GM12801 (cell line): ENCODE results near the gene PDZRN3.

Source experiments
- TF ChIP-seq, protein P1 (sequence below): IDR thresholded peaks from one replicate; pipeline ENCODE4 v1.5.1; 2011; ENCODE audit warnings: control low read depth; ENCODE audit not compliant: insufficient read length; ENCODE audit errors: extremely low read depth

The PDZRN3 gene

DNA sequence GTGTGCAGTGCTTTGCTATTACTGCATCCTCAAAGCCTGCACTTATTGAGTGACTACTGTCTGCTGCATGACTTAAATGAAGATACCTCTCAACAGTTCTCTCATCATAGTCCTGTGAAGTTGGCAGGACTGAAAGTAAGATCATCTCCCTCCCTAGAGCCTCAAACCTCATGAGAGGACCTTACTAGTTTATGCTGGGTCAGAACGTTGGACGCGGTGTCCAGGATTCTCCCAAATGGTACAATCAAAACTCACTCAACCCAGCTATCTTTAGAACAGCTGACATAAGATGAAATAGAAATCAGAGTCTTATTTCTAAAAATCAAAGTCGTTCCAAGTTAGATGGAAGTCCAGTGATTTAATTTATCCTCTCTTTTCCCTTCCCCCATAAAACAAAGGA is 219.7 kb downstream of the PDZRN3 start:
- TF ChIP-seq, protein P1, sequence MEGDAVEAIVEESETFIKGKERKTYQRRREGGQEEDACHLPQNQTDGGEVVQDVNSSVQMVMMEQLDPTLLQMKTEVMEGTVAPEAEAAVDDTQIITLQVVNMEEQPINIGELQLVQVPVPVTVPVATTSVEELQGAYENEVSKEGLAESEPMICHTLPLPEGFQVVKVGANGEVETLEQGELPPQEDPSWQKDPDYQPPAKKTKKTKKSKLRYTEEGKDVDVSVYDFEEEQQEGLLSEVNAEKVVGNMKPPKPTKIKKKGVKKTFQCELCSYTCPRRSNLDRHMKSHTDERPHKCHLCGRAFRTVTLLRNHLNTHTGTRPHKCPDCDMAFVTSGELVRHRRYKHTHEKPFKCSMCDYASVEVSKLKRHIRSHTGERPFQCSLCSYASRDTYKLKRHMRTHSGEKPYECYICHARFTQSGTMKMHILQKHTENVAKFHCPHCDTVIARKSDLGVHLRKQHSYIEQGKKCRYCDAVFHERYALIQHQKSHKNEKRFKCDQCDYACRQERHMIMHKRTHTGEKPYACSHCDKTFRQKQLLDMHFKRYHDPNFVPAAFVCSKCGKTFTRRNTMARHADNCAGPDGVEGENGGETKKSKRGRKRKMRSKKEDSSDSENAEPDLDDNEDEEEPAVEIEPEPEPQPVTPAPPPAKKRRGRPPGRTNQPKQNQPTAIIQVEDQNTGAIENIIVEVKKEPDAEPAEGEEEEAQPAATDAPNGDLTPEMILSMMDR: no peak

DNA sequence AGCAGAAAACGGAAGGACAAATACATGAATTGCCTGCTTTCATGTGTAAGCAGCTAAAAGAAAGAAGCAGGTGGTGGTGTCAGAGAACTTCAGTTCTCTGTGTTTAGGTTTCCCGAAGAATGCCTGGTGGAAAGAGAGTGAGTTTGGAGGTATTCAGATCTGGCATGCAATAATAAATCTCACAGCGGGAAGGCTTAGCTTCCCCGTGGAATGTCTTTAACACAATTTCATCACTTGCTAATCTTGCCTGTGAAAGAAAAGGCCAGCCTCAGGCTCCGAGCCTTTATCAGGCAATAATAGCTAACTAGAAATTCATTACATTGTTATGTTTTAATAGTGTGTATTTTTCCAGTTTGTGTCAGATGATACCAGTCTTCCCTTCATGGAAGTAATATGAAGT is 220.3 kb downstream of the PDZRN3 start:
- TF ChIP-seq, protein P1: no peak

DNA sequence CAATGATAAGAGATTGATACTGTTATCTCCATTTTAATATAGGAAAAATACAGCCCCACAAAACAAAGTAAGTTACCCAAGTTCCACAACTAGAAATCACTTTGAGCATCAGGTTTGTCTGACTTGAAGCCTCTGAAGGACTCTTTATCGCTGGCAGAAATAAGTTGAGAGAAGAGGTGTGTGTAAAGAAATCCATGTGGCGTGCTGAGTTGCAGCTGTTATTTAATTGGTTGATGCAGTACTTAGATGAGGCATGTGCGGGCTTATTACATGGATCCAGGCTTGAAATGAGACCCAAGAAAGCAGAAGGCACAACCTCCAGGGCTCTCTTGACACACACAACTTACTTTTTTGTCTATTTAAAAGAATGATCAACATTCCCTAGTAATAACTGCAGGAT is 221.3 kb downstream of the PDZRN3 start:
- TF ChIP-seq, protein P1: no peak

DNA sequence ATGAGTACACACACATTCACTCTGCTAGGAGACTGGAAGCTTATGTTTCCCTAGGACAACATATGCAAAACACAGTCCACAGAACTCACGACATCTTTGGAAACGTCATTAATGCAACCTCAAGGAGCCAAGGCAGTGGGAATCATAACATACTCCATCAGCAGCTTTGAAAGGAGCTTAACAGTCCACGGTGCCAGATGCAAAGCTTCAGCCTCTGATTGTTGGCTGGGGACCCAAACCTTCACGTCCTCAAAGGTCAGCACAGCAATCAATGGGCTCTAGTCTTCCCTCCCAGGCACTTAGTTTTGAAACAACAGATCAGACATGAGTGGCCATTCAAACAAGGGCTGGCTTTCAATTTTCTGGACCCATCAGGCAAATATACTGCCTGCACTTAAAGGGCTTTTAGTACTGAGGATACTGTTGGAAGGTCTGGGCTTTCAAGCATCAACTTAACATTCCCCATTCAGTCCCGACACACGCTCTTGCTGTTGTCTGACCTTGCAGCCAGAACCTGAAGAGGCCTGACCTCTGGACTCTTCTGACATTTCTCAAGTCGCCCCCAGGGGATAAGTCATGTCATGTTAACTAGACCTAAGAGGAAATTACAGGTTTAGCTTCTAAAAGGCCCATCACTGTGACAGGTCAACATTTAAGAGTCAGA is 223.0 kb downstream of the PDZRN3 start:
- TF ChIP-seq, protein P1: no peak

DNA sequence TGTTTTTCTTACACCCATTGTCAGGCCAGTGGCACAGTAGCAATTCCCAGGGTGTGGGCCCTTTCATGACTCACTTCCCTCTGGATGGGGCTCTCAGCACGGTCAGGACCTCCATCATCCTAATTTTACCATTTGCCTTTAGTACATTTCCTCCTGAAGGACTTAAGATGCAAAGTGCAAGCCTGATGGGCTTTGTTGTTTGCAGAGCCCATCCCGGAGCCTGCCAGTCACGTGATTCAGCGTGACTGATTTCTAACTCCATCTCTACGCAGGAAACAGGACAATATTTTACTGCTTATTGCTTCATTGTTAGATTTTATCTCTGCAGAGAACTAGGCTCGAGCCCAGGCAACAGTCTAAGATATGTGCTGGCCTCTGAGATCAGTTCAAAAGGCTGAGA is 223.7 kb downstream of the PDZRN3 start:
- TF ChIP-seq, protein P1: no peak

DNA sequence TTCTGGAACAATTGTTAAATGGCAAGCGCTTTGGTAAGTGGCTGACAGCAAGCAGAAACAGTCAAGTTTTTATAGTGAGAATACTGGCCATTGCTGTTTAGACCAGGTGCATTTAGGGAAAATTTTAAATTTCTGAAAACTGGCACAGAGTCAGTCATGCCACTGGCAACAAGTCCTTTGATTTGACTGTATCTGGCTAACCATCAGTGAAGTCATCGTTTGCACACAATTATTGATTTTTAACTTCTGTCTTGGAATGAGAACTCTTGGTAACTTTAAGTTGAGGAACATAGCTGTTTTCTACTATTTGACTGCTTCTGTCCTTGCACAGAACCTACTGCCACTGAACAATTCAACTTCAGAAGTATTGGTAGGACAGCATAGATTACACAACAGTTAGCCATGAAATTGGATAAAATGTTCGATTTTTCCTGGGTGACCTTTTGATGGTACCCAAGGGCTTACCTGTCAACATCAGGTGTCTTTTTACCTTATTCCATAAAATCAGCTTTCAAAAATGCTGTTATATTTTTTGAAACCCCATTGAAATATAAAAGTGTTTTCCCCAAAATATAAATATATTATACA is 225.0 kb downstream of the PDZRN3 start:
- TF ChIP-seq, protein P1: no peak

DNA sequence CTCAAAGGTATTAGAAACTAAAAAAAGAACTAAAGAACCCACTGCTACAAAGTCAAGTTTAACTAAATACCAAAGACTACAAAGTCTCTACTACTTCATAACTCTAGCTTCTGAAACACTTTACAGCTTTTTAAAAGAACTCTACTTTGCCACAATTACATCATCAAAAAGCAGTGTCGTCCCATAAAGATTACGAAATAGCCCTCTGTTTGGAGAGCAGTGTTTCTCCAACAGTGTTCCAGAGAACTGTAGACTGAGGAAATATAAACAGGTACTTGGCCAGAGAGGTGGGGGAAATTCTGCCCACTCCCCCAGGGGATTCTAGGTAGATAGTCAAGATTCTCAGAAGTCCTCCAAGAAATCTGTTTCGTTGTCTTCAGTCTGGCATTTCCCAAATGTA is 225.6 kb downstream of the PDZRN3 start:
- TF ChIP-seq, protein P1: no peak
